HepG2 (cell line): Measurements from ENCODE around the gene CRHBP. TPM values are rescaled to one million over a fixed set of nuclear protein-coding genes. Genes with fewer than 3 reads are reported as not detected.

Experiments
- ATAC-seq: fragments of 200-7000 bp; cut with Tn5 transposase; 3 replicates; pipeline ENCODE4 v1.9.1; 2020; ENCODE audit warnings: mild to moderate bottlenecking, moderate library complexity
- BruUV-seq: library from RNA; stranded (reverse); fragments of 400-500 nt; replicated peaks from 2 replicates; lab custom pipeline; 2021; lab: Mats Ljungman, UMichigan
- CTCF ChIA-PET: fragments of 300-600 bp; formaldehyde crosslinking; extraction: SDS; loops from one replicate; lab custom pipeline; 2021; ENCODE audit warnings: low total read pairs, inconsistent platforms, low intra/inter-chr PET ratio; lab: Yijun Ruan, JAX
- POLR2A ChIA-PET: fragments of 350-600 bp; sonication (Branson Sonifier 250); formaldehyde crosslinking; loops from one replicate; lab custom pipeline; 2020; ENCODE audit warnings: antibody characterized with exemption, inconsistent platforms; lab: Yijun Ruan, JAX
- DNase-seq: peaks from one replicate; pipeline ENCODE4 v3.0.0-alpha.2; 2015; ENCODE audit warnings: low spot score
- FAIRE-seq: peaks from 3 replicates; lab custom pipeline; 2011; peaks lifted over from hg19 to GRCh38; lab: Jason Lieb, UNC
- H2AFZ ChIP-seq: one replicate; pipeline ENCODE4 v1.6.1; 2011; ENCODE audit warnings: low read length, inconsistent platforms
- H3K27ac ChIP-seq: fragments of 300-600 bp; 3 replicates; pipeline ENCODE4 v1.8.0; 2011; ENCODE audit warnings: mixed run types, mild to moderate bottlenecking, mixed read lengths, low read length, inconsistent platforms; ENCODE audit not compliant: insufficient read depth; ENCODE audit errors: extremely low read length
- H3K27me3 ChIP-seq, 2 experiments: fragments of 200-600 bp in 1 of 2; 2 replicates in 1 of 2; 3 replicates in 1 of 2; pipeline versions ENCODE4 v1.6.0 to v1.8.0; 2011; ENCODE audit warnings: low read length in 2 of 2, mild to moderate bottlenecking in 2 of 2, moderate library complexity in 2 of 2, inconsistent platforms in 1 of 2; ENCODE audit not compliant: insufficient read depth in 2 of 2, control insufficient read depth in 1 of 2
- H3K36me3 ChIP-seq, 2 experiments: fragments of 200-600 bp in 1 of 2; replicated peaks in 1 of 2; 2 replicates in 1 of 2; 3 replicates in 1 of 2; pipeline versions ENCODE4 v1.5.1 to v1.8.0; 2011; ENCODE audit warnings: low read length in 2 of 2, inconsistent platforms in 1 of 2; ENCODE audit not compliant: insufficient read depth in 2 of 2, control insufficient read depth in 1 of 2
- H3K4me1 ChIP-seq: 2 replicates; pipeline ENCODE4 v1.5.1; 2012; ENCODE audit warnings: low read length, inconsistent platforms; ENCODE audit not compliant: insufficient read depth
- H3K4me2 ChIP-seq: 2 replicates; pipeline ENCODE4 v1.6.0; 2011; ENCODE audit warnings: low read depth, low read length, inconsistent platforms
- H3K4me3 ChIP-seq, 3 experiments: fragments of 200-600 bp in 1 of 3; sonication (generic), shearing (Covaris generic) in 1 of 3; replicated peaks in 1 of 3; 2 replicates each; pipeline ENCODE4 v1.5.1; 2011 to 2016; ENCODE audit warnings: low read length in 3 of 3, inconsistent platforms in 2 of 3, low read depth in 2 of 3, mild to moderate bottlenecking in 2 of 3, control low read depth in 1 of 3, mixed read lengths in 1 of 3; ENCODE audit not compliant: insufficient read depth in 1 of 3
- H3K79me2 ChIP-seq: one replicate; pipeline ENCODE4 v1.6.1; 2011; ENCODE audit warnings: low read length, inconsistent platforms; ENCODE audit not compliant: insufficient read depth
- H3K9ac ChIP-seq: 2 replicates; pipeline ENCODE4 v1.6.0; 2011; ENCODE audit warnings: mild to moderate bottlenecking, low read depth, low read length, inconsistent platforms; ENCODE audit not compliant: insufficient read depth
- H3K9me3 ChIP-seq: 2 replicates; pipeline ENCODE4 v1.5.1; 2012; ENCODE audit warnings: mild to moderate bottlenecking, low read length
- H4K20me1 ChIP-seq: 2 replicates; pipeline ENCODE4 v1.6.0; 2011; ENCODE audit warnings: inconsistent platforms, mild to moderate bottlenecking, low read length, moderate library complexity; ENCODE audit not compliant: insufficient read depth
- CREB3 ChIP-seq: sonication (generic); formaldehyde crosslinking; IDR thresholded peaks from 2 replicates; pipeline ENCODE4 v1.5.0; 2020; ENCODE audit warnings: missing genetic modification reagents
- MNT ChIP-seq: fragments of 450-650 bp; IDR thresholded peaks from 2 replicates; pipeline ENCODE4 v1.6.1; 2016
- ZNF646 ChIP-seq: sonication (generic); formaldehyde crosslinking; IDR thresholded peaks from 2 replicates; pipeline ENCODE4 v1.9.0; 2021; ENCODE audit warnings: mild to moderate bottlenecking, missing genetic modification reagents
- ZNF704 ChIP-seq: sonication (generic); formaldehyde crosslinking; IDR thresholded peaks from 2 replicates; pipeline ENCODE4 v1.8.1; 2023; ENCODE audit warnings: mild to moderate bottlenecking, inconsistent platforms, moderate library complexity, missing genetic modification reagents, borderline replicate concordance
- WGBS: methylation state at CpG from one replicate; pipeline ENCODE4 v1.1.6; 2017; ENCODE audit warnings: low lambda C conversion rate; 5-methylcytosine and 5-hydroxymethylcytosine counted together
- in situ Hi-C: cut with HindIII; loops from 2 replicates; pipeline ENCODE4 v1.10.0; 2017; ENCODE audit warnings: low pct_unique_long_range_greater_than_20kb; ENCODE audit not compliant: extremely low pct_ligation_motif_present
- intact Hi-C: fragments of 100-400 bp; cut with micrococcal nuclease; formaldehyde crosslinking; loops from one replicate; pipeline ENCODE4 v1.10.0; 2022; ENCODE audit not compliant: unreplicated experiment
- polyA plus RNA-seq, 8 experiments: library from polyadenylated mRNA; depleted of rRNA in 3 of 8; stranded (reverse) in 7 of 8; unstranded in 1 of 8; fragments of >200 nt; fragmentation: Illumina TruSeq in 4 of 8; extraction: Trizol in 4 of 8; gene quantifications; 2 replicates each; pipeline versions ENCODE4 v1.2.1 to v1.2.3, GENCODE V29; 2011 to 2016; ENCODE audit warnings: low read depth in 4 of 8, missing spikeins in 1 of 8, mixed read lengths in 1 of 8; ENCODE audit not compliant: insufficient read depth in 1 of 8
- total RNA-seq, 5 experiments: library from RNA; depleted of rRNA; stranded (reverse); fragments of >200 nt; fragmentation: Illumina TruSeq; extraction: Trizol; gene quantifications; 2 replicates each; pipeline ENCODE4 v1.2.3, GENCODE V29; 2016; ENCODE audit warnings: low read depth in 1 of 5

Gene CRHBP
- total and polyA plus RNA-seq, 2 of the 13 experiments (the other 11 are each of a cell fraction or from before 2014, with no cell fraction given), result not detected

- no peak for TF ChIP-seq CREB3
Observed at GRCh38 chr5:76926329-76927105, 26.3 kb upstream of the CRHBP start (continued).

GRCh38 chr5:76927961-76928360 is 24.9 kb upstream of the CRHBP start:
- peaks cover 0 to 23% of the 10 kb centered on the region in 2 experiments; a peak in 3 of 5 replicates for H3K27me3 ChIP-seq
- ATAC-seq (no peak), FAIRE-seq (no peak), DNase-seq (no peak)
- H3K4me1 ChIP-seq, result no peaks in the 10 kb centered on the region
- intact Hi-C loops (no loop called here), in situ Hi-C loops (no loop called here)
- BruUV-seq, result no TSS peak
- no peak overlapping the region for H3K27ac ChIP-seq
- TF ChIP-seq ZNF646 (CRISPR knock-in tag) (no peak), ZNF704 (CRISPR knock-in tag) (no peak), MNT (peak; percentile 50; the same call in 1 of the 2 replicates)
- no peaks in the 10 kb centered on the region for H3K36me3 ChIP-seq
- no peak overlapping the region for H3K9ac ChIP-seq
- no peaks in the 10 kb centered on the region for H4K20me1 ChIP-seq
- no peak overlapping the region for H3K4me3 ChIP-seq
- H3K4me2 ChIP-seq, result no peak overlapping the region
- H3K9me3 ChIP-seq, result no peaks in the 10 kb centered on the region
- no peak overlapping the region for H2AFZ ChIP-seq
- WGBS, result 0% methylated on average over 3 of the region's 4 CpGs
- ChIA-PET POLR2A (no interaction called here), CTCF (no interaction called here)
- no peaks in the 10 kb centered on the region for H3K79me2 ChIP-seq
